ENCODE results near the gene CNP.

- TF ChIP-seq YBX1 (IDR thresholded peaks at IDR 0.05) (no peak), HDGF (IDR thresholded peaks at IDR 0.05) (no peak), ZNF274 (IDR thresholded peaks at IDR 0.05; ENCODE audit: insufficient read depth, insufficient read length) (no peak), CHD2 (IDR thresholded peaks at IDR 0.05; ENCODE audit: borderline replicate concordance, low read depth, low read length) (no peak), SRF (IDR thresholded peaks at IDR 0.05; ENCODE audit: low read depth in 2 of 2, low read length in 2 of 2) (no peak), GABPA (IDR thresholded peaks at IDR 0.05; ENCODE audit: low read depth) (no peak), NRF1 (conservative IDR thresholded peaks at IDR 0.05; ENCODE audit: low read depth, low read length) (no peak), EGR1 (IDR thresholded peaks at IDR 0.05; ENCODE audit: borderline replicate concordance in 1 of 2, low read depth in 2 of 2, low read length in 2 of 2) (no peak), NFIC (IDR thresholded peaks at IDR 0.05; ENCODE audit: low read depth, low read length) (no peak), CTCF (IDR thresholded peaks at IDR 0.05 in 2 of 3, conservative IDR thresholded peaks at IDR 0.05 in 1 of 3; ENCODE audit: control insufficient read depth in 2 of 3, extremely low read depth in 1 of 3, insufficient read depth in 1 of 3, low read depth in 3 of 3, low read length in 3 of 3) (peak; percentile 91 to 93 (median 91)), POLR2AphosphoS5 (IDR thresholded peaks at IDR 0.05; ENCODE audit: low read length) (no peak)
These were observed 3.7 kb upstream of the CNP start for GRCh38 chr17:41962768-41963434.
